Measurements from ENCODE around the gene MCFD2.

Gene MCFD2

GRCh38 chr2:46871976-46872381, 43.6 kb downstream of the MCFD2 start:
- no peak for DNase-seq

DNA sequence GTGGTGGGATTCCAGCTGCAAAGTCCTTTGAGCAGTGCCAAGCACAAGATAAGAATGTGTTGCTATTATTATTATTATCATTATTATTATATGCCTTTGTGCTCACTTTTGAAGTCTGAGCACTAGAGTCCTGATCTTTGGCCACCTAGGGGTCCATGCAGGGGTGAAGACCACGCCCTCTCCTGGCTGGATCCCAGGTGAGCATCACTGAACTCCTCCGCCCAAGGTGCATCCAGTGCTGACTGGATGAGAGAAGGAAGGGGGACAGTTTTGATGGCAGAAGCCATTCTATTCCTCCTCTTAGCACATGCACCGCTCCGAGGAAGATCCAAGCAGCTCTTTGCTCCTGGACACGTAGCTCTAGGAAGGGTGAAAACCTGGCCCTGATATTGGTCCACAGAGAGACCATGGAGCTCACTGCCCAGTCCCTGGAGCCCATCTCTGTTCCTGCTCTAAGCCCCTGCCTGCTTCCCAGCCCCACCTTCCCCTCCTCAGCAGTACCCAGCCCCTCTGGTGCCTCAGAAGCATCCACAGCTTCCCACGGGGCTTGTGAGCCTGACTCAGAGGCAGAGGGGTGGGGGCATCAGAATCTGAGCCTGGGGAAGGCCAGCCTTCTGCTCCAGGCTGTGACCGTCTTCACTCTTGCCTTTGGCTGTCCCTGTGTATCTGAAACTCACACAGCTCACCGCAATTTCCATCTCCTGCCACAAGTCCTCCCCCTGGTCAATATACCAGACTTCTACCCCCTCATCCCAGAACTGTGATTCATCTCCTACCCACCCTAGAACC, 45.4 kb downstream of the MCFD2 start:
- no peak for DNase-seq

DNA sequence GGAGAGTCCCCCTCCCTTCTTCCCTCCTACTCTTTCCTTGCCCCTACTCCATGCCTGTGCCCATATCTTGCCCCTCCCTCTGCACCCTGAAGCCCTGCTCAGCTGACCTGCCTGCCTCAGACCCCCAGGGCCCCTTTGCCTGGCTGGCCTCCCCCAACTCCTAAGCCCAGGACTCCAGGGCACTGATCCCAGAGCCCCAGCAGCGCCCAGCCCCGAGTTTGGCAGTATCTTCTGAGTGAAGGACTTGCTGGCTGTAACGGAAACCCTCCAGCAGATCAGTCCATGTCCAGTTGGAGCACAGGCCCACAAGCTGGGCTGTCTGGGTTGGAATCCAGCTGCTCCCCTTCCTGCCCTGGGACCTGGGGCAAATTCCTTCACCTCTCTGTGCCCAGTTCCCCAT, 46.0 kb downstream of the MCFD2 start:
- DNase-seq = no peak

DNA sequence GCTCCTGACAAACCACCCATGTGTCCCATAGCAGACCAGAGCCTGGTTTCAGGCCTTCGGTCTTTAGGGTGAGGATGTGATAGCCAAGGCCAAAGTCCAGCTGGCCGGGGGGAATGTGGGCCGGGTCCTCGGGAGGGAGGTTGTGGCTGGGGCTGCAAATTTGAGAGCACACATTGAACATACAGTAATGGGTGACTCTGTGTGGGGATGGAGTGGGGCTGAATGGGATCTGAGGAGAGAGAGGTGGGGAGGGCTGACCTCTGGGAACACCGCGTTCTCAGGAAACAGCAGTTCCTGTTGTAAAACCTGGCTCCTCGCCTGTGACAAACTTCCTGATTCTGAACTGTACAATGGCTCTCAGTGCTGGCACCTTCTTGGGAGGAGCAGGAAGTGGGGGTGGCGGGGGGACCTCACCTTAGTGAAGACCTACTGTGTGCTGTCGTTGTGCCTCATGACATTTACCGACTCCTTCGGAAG, 48.8 kb downstream of the MCFD2 start:
- no peak for DNase-seq

GRCh38 chr2:46865181-46865970, 50.2 kb downstream of the MCFD2 start:
- no peak for DNase-seq

- DNase-seq = no peak
These were observed 51.7 kb downstream of the MCFD2 start for GRCh38 chr2:46863882-46864281.

DNA sequence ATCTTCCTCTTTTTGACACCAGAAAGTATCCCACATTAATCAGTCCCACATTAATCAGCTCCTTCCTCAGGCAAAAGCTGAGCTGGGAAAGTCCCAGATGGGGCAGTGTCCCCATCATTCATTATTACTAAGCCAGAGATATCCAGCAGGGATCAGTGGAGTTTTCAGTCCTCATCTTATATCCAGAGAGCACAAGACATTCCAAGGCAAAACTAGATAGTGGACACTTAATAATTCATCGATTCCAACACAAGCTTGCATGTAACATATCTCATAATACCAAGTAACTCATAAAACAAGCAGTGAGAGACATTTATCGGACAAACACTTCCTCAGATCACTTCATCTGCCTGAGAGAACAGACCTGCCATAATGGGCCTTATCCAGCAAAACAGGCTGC, 53.1 kb downstream of the MCFD2 start:
- DNase-seq = no peak

GRCh38 chr2:46861916-46862315, 53.7 kb downstream of the MCFD2 start:
- DNase-seq = no peak

- DNase-seq = no peak
These were observed 56.1 kb downstream of the MCFD2 start for GRCh38 chr2:46859482-46859881.

DNA sequence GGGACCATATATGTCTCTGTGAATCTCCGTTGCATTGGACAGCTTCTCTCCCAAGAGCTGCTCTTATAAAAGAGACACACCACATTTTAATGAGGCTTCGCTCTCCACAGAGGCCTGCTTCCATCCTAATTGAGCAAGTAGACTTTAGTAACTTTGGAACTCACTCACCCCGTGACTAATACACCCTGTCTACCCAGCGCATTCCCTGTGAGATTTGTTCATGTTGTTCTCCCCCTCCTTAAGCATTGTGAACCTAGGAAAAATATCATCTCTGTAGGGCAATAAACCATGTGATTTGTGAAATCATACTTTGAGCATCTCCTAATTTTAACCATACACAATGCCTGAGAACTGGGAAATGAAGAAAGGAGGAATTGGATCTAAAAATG, 56.9 kb downstream of the MCFD2 start:
- DNase-seq = no peak

DNA sequence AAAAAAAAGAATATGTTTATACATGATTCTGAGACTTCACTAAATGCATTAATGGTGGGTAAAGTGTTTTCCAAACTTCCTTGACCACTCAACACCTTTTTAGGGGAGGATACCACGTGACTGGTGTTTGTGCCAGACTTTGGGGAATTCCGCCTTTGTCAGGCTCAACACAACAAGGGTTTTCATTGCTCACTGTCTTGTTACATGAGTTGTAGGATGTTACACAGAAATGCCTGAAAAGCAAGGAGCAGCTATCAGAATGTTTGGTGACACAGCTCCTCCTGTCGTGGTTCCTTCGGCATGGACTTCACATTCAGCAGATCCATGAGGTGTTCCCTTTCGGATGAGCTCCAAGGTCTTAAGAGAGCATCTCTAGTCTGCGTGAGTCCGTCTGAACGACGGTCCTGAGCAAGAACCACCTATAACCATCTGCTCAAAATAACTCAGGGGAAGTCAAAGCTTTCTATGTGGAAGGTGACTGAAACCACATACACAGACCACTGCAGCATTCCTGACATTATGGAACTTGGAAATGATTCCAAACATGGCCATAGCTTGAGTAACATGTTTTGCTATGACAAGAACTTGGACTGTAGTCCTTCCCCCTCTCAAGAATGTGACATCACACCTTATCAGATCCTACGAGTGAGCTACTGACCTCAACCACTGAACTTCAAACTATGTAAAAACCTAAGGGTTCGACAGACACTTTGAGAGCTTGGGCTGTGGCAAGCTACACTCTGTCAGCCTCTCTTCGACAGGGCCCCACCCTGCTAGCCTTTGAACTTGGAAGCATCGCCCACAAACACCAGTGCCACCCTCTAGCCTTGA, 57.5 kb downstream of the MCFD2 start:
- DNase-seq = no peak

GRCh38 chr2:46856336-46856735, 59.3 kb downstream of the MCFD2 start:
- no peak for DNase-seq

DNA sequence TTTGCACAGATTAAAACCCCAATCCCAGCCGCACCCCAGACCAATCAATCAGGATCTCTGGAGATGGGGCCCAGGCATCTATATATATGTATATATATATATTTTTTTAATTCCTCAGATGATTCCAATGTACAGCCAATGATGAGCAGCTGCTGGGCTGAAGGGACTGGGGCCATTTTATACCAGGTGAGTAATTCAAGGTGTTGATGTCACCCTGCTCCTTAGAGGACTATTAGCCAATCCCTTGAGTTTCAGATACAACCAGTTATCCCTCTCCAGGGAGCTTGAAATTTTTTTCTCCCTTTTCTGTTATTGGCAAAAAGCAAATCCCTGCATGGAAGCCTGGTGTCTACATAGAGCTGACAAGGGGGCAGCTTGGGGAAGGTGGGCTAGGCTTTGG, 59.8 kb downstream of the MCFD2 start:
- no peak for DNase-seq

- no peak for DNase-seq
These were observed 61.3 kb downstream of the MCFD2 start for GRCh38 chr2:46854260-46854659.

- no peak for DNase-seq
These were observed 63.0 kb downstream of the MCFD2 start for GRCh38 chr2:46852598-46852997.

- DNase-seq = no peak
These were observed 63.5 kb downstream of the MCFD2 start for GRCh38 chr2:46852124-46852523.
